Hepatocyte (in vitro differentiated cells): ENCODE data around the gene NEUROG2. TPM values are rescaled to one million over a fixed set of nuclear protein-coding genes. Genes with fewer than 3 reads are reported as not detected.
"Not testable (repeated sequence)": the region's sequence is repeated elsewhere in the genome, so short reads cannot be mapped to it uniquely, and the experiment has no call there.

Experiments used
- DNase-seq: peaks from one replicate; pipeline ENCODE4 v3.0.0-alpha.2; 2016; ENCODE audit warnings: low spot score
- H2AFZ ChIP-seq: fragments of 200-600 bp; sonication (generic); 2 replicates; pipeline ENCODE4 v1.6.0; 2016; ENCODE audit warnings: antibody characterized with exemption, mild to moderate bottlenecking
- H3K27ac ChIP-seq: fragments of 200-600 bp; sonication (generic); 2 replicates; pipeline ENCODE4 v1.5.1; 2016; ENCODE audit warnings: mild to moderate bottlenecking
- H3K27me3 ChIP-seq: fragments of 200-600 bp; sonication (generic); 2 replicates; pipeline ENCODE4 v1.6.1; 2016
- H3K36me3 ChIP-seq: fragments of 200-600 bp; sonication (generic); replicated peaks from 2 replicates; pipeline ENCODE4 v1.5.1; 2016; ENCODE audit warnings: low read depth; ENCODE audit not compliant: insufficient read depth
- H3K4me1 ChIP-seq: fragments of 200-600 bp; sonication (generic); 2 replicates; pipeline ENCODE4 v1.5.1; 2016; ENCODE audit warnings: mild to moderate bottlenecking, moderate library complexity; ENCODE audit not compliant: insufficient read depth
- H3K4me2 ChIP-seq: fragments of 200-600 bp; sonication (generic); 2 replicates; pipeline ENCODE4 v1.6.0; 2016
- H3K4me3 ChIP-seq: fragments of 200-600 bp; sonication (generic); 2 replicates; pipeline ENCODE4 v1.5.1; 2016; ENCODE audit warnings: mild to moderate bottlenecking
- H3K79me2 ChIP-seq: fragments of 200-600 bp; sonication (generic); 2 replicates; pipeline ENCODE4 v1.6.0; 2017; ENCODE audit warnings: mild to moderate bottlenecking
- H3K9me2 ChIP-seq: fragments of 200-600 bp; sonication (generic); replicated peaks from 2 replicates; pipeline ENCODE4 v1.6.0; 2017; ENCODE audit warnings: mild to moderate bottlenecking; ENCODE audit not compliant: insufficient read depth
- H3K9me3 ChIP-seq: fragments of 200-600 bp; sonication (generic); 2 replicates; pipeline ENCODE4 v1.5.1; 2016; ENCODE audit warnings: low read depth, mild to moderate bottlenecking
- H4K20me1 ChIP-seq: fragments of 200-600 bp; sonication (generic); 2 replicates; pipeline ENCODE4 v1.6.0; 2016; ENCODE audit warnings: mild to moderate bottlenecking; ENCODE audit not compliant: insufficient read depth, poor library complexity, severe bottlenecking
- CTCF ChIP-seq: fragments of 200-600 bp; sonication (generic); IDR thresholded peaks from 2 replicates; pipeline ENCODE4 v1.5.1; 2016; ENCODE audit warnings: antibody characterized with exemption, mild to moderate bottlenecking; ENCODE audit not compliant: poor library complexity
- EZH2 ChIP-seq: fragments of 200-600 bp; sonication (generic); IDR thresholded peaks from 2 replicates; pipeline ENCODE4 v1.6.1; 2016; ENCODE audit warnings: antibody characterized with exemption, mild to moderate bottlenecking, borderline replicate concordance
- EZH2phosphoT487 ChIP-seq: fragments of 200-600 bp; sonication (generic); IDR thresholded peaks from one replicate; pipeline ENCODE4 v1.6.1; 2018; ENCODE audit warnings: antibody characterized with exemption, mild to moderate bottlenecking, low read depth, moderate library complexity; ENCODE audit not compliant: unreplicated experiment, severe bottlenecking
- WGBS: methylation state at CpG from one replicate; pipeline ENCODE4 v1.1.6; 2016; ENCODE audit warnings: low lambda C conversion rate; ENCODE audit errors: missing lambda C conversion rate; 5-methylcytosine and 5-hydroxymethylcytosine counted together
- polyA plus RNA-seq: library from polyadenylated mRNA; unstranded; fragments of >200 nt; fragmentation: Nextera tagmentation; extraction: Ambion mirVana; gene quantifications from 2 replicates; pipeline ENCODE4 v1.2.1, GENCODE V29; 2016
- total RNA-seq: library from RNA; depleted of rRNA; stranded (reverse); fragments of >200 nt; gene quantifications from 2 replicates; pipeline ENCODE4 v1.2.3, GENCODE V29; 2014

NEUROG2 gene
- total and polyA plus RNA-seq, 2 experiments from 2014 or later = 0.20 TPM; not detected in 1

- WGBS = 9% methylated on average over 6 of the region's 6 CpGs
These were observed 7.6 kb downstream of the NEUROG2 start for GRCh38 chr4:112508356-112508755.

GRCh38 chr4:112504807-112505206 is 11.2 kb downstream of the NEUROG2 start:
- H3K27me3 ChIP-seq = peaks cover 82% of the 10 kb centered on the region
- H3K4me3 ChIP-seq = no peak overlapping the region
- no peaks in the 10 kb centered on the region for H3K36me3 ChIP-seq
- H2AFZ ChIP-seq = no peak overlapping the region
- no peak for DNase-seq
- no peaks in the 10 kb centered on the region for H4K20me1 ChIP-seq
- H3K4me2 ChIP-seq = no peak overlapping the region
- no peaks in the 10 kb centered on the region for H3K79me2 ChIP-seq
- TF ChIP-seq EZH2phosphoT487 = no peak
- TF ChIP-seq CTCF = no peak
- no peak for TF ChIP-seq EZH2
- no peaks in the 10 kb centered on the region for H3K9me3 ChIP-seq
- 84% methylated on average over 4 of the region's 4 CpGs for WGBS
- H3K4me1 ChIP-seq = peaks cover 6% of the 10 kb centered on the region
- no peaks in the 10 kb centered on the region for H3K9me2 ChIP-seq
- H3K27ac ChIP-seq = no peak overlapping the region

More at GRCh38 chr4:112508356-112508755, 7.6 kb downstream of the NEUROG2 start:
- Histone ChIP-seq H3K4me3 (no peak overlapping the region), H3K27ac (no peak overlapping the region), H3K9me2 (no peaks in the 10 kb centered on the region), H3K36me3 (no peaks in the 10 kb centered on the region), H2AFZ (no peak overlapping the region), H3K79me2 (no peaks in the 10 kb centered on the region), H3K9me3 (no peaks in the 10 kb centered on the region), H3K4me2 (no peak overlapping the region), H3K4me1 (peaks cover 21% of the 10 kb centered on the region), H4K20me1 (no peaks in the 10 kb centered on the region), H3K27me3 (peaks cover 95% of the 10 kb centered on the region)
- TF ChIP-seq EZH2phosphoT487 (no peak), CTCF (no peak), EZH2 (no peak)
- no peak for DNase-seq

DNA sequence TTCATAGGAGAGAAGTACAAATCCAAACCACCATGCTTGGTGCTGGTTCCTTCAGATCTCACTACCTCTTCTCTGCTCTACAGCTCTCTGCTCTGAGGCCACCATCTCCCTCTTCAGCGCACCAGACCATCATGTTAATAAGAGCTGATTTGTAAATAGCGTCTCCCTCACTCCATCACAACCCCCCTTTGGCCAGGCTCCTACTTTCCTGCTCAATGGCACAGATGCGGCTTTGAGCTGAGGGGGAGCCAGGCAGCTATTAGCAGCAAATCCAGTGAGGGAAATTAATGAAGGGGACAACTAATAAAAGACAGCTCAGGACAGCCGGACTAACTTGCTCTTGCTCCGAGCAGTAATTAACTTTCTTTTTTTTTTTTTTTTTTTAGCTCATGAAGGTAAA is 13.1 kb downstream of the NEUROG2 start:
- H3K27me3 ChIP-seq = peaks cover 62% of the 10 kb centered on the region
- no peak overlapping the region for H3K4me3 ChIP-seq
- 74% methylated on average over 5 of the region's 5 CpGs for WGBS
- H3K27ac ChIP-seq = no peak overlapping the region
- no peaks in the 10 kb centered on the region for H3K4me1 ChIP-seq
- TF ChIP-seq EZH2phosphoT487 (no peak), EZH2 (no peak), CTCF (no peak)
- H3K36me3 ChIP-seq = no peaks in the 10 kb centered on the region
- H3K9me2 ChIP-seq = no peaks in the 10 kb centered on the region
- no peaks in the 10 kb centered on the region for H3K9me3 ChIP-seq
- H3K79me2 ChIP-seq = no peaks in the 10 kb centered on the region
- H4K20me1 ChIP-seq = no peaks in the 10 kb centered on the region
- no peak overlapping the region for H3K4me2 ChIP-seq
- DNase-seq = no peak
- no peak overlapping the region for H2AFZ ChIP-seq

DNA sequence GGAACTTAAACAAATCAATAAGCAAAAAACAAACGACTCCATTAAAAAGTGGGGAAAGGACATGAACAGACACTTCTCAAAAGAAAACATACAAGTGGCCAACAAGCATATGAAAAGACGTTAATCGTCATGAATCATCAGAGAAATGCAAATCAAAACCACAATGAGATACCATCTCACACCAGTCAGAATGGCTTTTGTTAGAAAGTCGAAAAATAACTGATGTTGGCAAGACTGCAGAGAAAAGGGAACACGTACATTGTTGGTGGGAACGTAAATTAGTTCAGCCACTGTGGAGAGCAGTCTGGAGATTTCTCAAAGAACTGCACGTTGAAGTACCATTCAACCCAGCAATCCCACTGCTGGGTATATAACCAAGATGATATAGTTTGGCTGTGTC is 23.7 kb downstream of the NEUROG2 start:
- Histone ChIP-seq H2AFZ (no peak overlapping the region), H3K79me2 (no peaks in the 10 kb centered on the region), H3K27me3 (no peaks in the 10 kb centered on the region), H3K4me1 (no peaks in the 10 kb centered on the region), H4K20me1 (no peaks in the 10 kb centered on the region), H3K27ac (no peak overlapping the region), H3K9me2 (no peaks in the 10 kb centered on the region), H3K4me2 (no peak overlapping the region), H3K4me3 (no peak overlapping the region), H3K9me3 (no peaks in the 10 kb centered on the region), H3K36me3 (no peaks in the 10 kb centered on the region)
- WGBS = 87% methylated on average over 7 of the region's 7 CpGs
- no peak for TF ChIP-seq CTCF
- no peak for TF ChIP-seq EZH2phosphoT487
- TF ChIP-seq EZH2 = no peak
- DNase-seq = no peak

GRCh38 chr4:112490808-112491207 is 25.2 kb downstream of the NEUROG2 start:
- H3K4me1 ChIP-seq, H3K9me3 ChIP-seq, DNase-seq, H3K79me2 ChIP-seq, H3K4me2 ChIP-seq, H3K27me3 ChIP-seq, H3K36me3 ChIP-seq, H3K4me3 ChIP-seq, H3K9me2 ChIP-seq, H2AFZ ChIP-seq, H4K20me1 ChIP-seq, H3K27ac ChIP-seq: not testable (repeated sequence)
- WGBS = 88% methylated on average over 3 of the region's 3 CpGs
